ENCODE measurements around the gene TTLL7. TPM values are rescaled to one million over a fixed set of nuclear protein-coding genes. Genes with fewer than 3 reads are reported as not detected.

Gene TTLL7
- total RNA-seq, 4 donors from 2014 or later: 3.0 to 15.1 (median 4.4) TPM

DNA sequence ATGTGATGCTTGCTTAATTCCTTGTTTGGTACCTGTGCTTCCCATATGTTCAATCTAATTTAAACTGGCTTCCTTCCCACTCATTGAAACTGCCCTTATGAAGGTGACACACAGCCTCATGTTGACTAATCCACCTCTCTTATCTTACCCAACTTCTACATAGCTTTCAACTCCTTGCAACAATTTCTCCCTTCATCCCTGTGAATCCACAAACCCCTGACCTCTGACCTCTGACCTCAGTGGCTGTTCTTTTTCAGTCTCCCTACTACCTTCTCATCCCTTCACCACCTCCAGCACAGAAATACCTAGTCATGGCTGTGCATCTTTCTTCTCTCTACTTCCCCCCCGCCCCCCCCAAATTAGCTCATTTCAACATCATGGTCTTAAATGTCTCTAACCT, 144.5 kb downstream of the TTLL7 start:
- intact Hi-C loops (cut with DNase I): no loop called here
- Histone ChIP-seq H3K9me3 (no peaks in the 10 kb centered on the region), H3K27ac (no peak overlapping the region), H3K27me3 (no peaks in the 10 kb centered on the region), H3K4me3 (no peak overlapping the region), H3K4me1 (no peaks in the 10 kb centered on the region), H3K36me3 (no peaks in the 10 kb centered on the region)
- 92 to 93% methylated on average over 1 of the region's 1 CpG for WGBS, 2 donors
- no peak for TF ChIP-seq POLR2A (IDR thresholded peaks at IDR 0.05)
- TF ChIP-seq, protein P1, sequence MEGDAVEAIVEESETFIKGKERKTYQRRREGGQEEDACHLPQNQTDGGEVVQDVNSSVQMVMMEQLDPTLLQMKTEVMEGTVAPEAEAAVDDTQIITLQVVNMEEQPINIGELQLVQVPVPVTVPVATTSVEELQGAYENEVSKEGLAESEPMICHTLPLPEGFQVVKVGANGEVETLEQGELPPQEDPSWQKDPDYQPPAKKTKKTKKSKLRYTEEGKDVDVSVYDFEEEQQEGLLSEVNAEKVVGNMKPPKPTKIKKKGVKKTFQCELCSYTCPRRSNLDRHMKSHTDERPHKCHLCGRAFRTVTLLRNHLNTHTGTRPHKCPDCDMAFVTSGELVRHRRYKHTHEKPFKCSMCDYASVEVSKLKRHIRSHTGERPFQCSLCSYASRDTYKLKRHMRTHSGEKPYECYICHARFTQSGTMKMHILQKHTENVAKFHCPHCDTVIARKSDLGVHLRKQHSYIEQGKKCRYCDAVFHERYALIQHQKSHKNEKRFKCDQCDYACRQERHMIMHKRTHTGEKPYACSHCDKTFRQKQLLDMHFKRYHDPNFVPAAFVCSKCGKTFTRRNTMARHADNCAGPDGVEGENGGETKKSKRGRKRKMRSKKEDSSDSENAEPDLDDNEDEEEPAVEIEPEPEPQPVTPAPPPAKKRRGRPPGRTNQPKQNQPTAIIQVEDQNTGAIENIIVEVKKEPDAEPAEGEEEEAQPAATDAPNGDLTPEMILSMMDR (IDR thresholded peaks at IDR 0.05): no peak
- DNase-seq: no peak

DNA sequence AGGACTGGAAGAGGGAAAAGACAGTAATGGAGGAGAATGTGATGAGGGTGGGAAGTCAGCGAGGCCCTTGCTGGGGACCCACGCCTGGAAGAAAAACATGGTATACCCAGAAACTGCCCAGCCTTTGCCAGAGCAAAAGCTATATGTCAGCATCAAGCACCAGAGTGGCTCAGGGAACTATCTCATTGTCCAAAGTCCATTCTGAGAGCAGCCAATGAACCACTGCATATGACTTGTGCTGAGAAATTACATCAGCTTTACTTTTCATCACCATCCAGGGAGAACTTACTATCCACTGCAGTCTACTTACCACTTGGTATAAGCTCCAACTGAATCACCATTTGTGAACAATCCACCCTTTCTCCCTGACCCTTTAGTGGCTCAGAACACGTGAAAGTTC, 148.1 kb downstream of the TTLL7 start:
- no peak for TF ChIP-seq POLR2A (IDR thresholded peaks at IDR 0.05)
- TF ChIP-seq, protein P1 (IDR thresholded peaks at IDR 0.05): no peak
- WGBS, 2 donors: 90% methylated on average over 3 of the region's 3 CpGs

DNA sequence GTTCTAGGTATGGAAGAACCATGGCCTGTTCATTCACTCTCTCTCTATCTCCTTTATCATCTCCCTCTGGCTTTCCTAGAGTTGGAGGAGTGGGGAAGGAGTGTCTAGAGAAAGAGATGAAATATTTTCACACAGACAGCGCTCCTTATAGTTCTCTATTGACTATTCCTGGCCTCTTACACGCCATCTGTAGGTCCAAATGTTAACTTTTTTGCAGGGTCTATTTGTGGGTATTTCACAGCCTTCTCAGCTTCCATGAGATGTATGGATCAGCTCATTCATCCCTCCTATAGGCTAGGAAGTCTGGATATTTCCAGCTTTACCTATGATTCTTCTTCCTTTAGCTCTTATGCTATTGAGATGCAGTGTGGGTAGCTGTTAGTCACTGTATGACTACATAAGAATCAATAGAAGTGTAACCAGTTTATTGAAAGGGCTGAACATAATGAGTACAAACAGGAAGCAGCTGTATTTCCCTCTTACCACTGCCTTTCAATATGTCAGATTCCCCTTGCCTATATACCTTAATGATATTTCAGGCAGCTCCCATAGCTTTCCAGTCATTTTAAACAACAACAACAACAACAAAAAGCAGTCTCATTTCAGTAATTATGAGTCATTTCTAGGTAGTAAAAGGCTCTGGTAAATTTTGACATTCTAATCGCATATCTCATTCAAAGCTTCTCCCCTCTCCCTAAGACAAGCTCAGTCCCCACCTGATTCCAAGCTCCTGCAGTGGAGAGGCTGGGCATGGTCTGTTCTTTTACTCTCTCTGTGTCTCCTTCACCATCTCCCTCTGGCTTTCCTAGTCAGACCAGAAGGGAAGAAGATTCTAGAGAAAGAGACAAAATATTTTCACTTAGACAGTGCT, 149.5 kb downstream of the TTLL7 start:
- Histone ChIP-seq H3K9me3 (no peaks in the 10 kb centered on the region), H3K27ac (no peak overlapping the region), H3K4me1 (no peaks in the 10 kb centered on the region), H3K27me3 (no peaks in the 10 kb centered on the region), H3K4me3 (no peak overlapping the region), H3K36me3 (no peaks in the 10 kb centered on the region)
- DNase-seq: no peak
- TF ChIP-seq, protein P1 (IDR thresholded peaks at IDR 0.05): no peak
- TF ChIP-seq POLR2A (IDR thresholded peaks at IDR 0.05): no peak
- intact Hi-C loops (cut with DNase I): no loop called here
- WGBS, 2 donors: 88 to 89% methylated on average over 3 of the region's 3 CpGs

More for the DNA sequence above, 148.1 kb downstream of the TTLL7 start:
- Histone ChIP-seq H3K36me3 (no peaks in the 10 kb centered on the region), H3K9me3 (no peaks in the 10 kb centered on the region), H3K4me3 (no peak overlapping the region), H3K27me3 (no peaks in the 10 kb centered on the region), H3K27ac (no peak overlapping the region), H3K4me1 (no peaks in the 10 kb centered on the region)
- no peak for DNase-seq
- intact Hi-C loops (cut with DNase I): no loop called here

DNA sequence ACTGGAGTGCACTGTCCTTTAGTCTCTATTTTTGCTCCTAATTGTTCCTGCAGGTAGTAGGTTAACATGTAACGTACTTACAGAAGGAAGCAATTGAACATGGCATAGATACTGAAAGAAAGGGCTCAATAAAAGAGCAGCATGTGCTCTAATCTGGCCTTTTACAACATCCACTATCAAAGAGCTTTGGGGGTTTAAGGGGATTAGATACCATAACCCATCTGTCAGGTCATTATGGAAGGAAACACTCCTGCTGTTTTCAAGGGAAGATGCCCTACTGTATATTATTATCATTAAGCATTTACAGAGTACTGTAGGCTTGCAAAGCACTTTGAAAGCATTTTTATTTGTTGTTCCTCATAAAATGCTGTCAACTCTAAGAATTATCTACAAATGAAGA, 152.8 kb downstream of the TTLL7 start:
- intact Hi-C loops (cut with DNase I): no loop called here
- no peaks in the 10 kb centered on the region for H3K9me3 ChIP-seq
- no peak for DNase-seq
- TF ChIP-seq POLR2A (IDR thresholded peaks at IDR 0.05): no peak
- TF ChIP-seq, protein P1 (IDR thresholded peaks at IDR 0.05): no peak
- 78 to 83% methylated on average over 1 of the region's 1 CpG for WGBS, 2 donors
- H3K36me3 ChIP-seq: no peaks in the 10 kb centered on the region
- H3K4me3 ChIP-seq: no peak overlapping the region
- no peaks in the 10 kb centered on the region for H3K4me1 ChIP-seq
- no peaks in the 10 kb centered on the region for H3K27me3 ChIP-seq
- H3K27ac ChIP-seq: no peak overlapping the region

DNA sequence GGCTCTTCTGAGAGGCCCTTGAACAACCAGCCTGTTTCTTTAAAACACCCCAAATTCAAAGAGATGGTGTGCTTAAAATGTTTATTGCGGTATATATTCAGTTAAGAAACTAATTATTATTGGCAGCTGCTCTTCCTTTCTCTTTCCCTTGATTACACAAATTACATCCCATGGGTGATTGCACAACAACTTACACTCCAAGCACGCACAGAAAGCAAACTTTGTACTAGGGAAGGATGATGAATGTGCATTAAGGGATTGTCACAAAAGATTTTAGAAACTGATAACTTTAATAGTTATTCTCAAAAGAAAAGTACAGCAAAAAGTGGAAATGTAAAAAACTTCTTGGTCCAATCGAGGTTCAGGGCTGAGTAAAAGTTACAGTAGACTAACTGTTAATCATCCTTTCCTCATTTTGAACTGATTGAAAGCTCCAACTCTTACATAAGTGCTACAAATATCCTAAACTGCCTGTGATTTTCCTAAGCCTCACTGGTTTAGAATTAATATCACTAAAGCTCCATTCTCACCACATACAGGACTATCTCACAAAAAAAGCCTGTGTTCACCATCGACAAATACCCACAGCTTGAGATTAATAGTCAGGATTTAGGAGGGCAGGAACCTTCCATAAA, 153.4 kb downstream of the TTLL7 start:
- intact Hi-C loops (cut with DNase I): no loop called here
- Histone ChIP-seq H3K27ac (no peak overlapping the region), H3K27me3 (no peaks in the 10 kb centered on the region), H3K4me1 (no peaks in the 10 kb centered on the region), H3K4me3 (no peak overlapping the region), H3K36me3 (no peaks in the 10 kb centered on the region), H3K9me3 (no peaks in the 10 kb centered on the region)
- no peak for DNase-seq
- whole genome bisulfite sequencing, 2 donors: 60 to 62% methylated on average over 4 of the region's 4 CpGs
- TF ChIP-seq, protein P1 (IDR thresholded peaks at IDR 0.05): no peak
- TF ChIP-seq POLR2A (IDR thresholded peaks at IDR 0.05): no peak

All from esophagus squamous epithelium (tissue), 5 donors.